Tibial nerve (tissue), 3 donors: ENCODE data around the gene PPP2R1B.

Source experiments
- POLR2A ChIP-seq, 2 donors: fragments of 450-650 bp; IDR thresholded peaks; one replicate each; pipeline ENCODE4 v1.6.1; 2017; ENCODE audit warnings: antibody characterized with exemption in 2 of 2, mild to moderate bottlenecking in 2 of 2, moderate library complexity in 2 of 2
- TF ChIP-seq, protein P1 (sequence below), 5 experiments: fragments of 200-600 bp in 3 of 5; fragments of 450-650 bp in 2 of 5; sonication (generic) in 3 of 5; IDR thresholded peaks; one replicate each; pipeline ENCODE4 v1.5.1; 2016 to 2019; ENCODE audit warnings: antibody characterized with exemption in 5 of 5, mild to moderate bottlenecking in 3 of 5, moderate library complexity in 2 of 5

DNA sequence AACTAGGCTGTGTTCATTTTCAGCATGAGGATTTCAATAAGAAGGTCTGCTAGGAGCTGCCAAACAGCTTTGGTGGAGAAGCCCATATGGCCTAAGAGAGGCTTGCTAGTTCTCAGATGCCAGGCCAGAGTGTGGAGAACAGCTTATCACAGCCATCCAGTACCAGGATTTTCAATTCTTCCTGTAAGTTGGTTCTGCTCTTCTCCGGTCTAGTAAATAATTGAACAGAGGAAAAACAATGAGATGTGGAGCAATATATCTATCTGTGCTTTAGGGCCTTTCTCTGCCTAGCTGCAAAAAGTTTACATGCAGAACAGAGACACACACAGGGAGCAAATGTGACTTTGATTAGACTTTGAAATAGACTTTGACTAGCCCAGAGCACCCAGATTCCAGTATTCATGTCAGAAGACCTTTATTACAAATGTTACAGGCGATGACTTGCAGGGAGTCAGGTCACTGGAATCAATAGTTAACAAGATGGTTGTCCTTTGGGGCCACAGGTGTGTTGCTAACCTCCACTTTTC lies 19.8 kb upstream of the PPP2R1B start:
- TF ChIP-seq POLR2A (IDR thresholded peaks at IDR 0.05) = no peak
- TF ChIP-seq, protein P1, sequence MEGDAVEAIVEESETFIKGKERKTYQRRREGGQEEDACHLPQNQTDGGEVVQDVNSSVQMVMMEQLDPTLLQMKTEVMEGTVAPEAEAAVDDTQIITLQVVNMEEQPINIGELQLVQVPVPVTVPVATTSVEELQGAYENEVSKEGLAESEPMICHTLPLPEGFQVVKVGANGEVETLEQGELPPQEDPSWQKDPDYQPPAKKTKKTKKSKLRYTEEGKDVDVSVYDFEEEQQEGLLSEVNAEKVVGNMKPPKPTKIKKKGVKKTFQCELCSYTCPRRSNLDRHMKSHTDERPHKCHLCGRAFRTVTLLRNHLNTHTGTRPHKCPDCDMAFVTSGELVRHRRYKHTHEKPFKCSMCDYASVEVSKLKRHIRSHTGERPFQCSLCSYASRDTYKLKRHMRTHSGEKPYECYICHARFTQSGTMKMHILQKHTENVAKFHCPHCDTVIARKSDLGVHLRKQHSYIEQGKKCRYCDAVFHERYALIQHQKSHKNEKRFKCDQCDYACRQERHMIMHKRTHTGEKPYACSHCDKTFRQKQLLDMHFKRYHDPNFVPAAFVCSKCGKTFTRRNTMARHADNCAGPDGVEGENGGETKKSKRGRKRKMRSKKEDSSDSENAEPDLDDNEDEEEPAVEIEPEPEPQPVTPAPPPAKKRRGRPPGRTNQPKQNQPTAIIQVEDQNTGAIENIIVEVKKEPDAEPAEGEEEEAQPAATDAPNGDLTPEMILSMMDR (IDR thresholded peaks at IDR 0.05) = no peak
